ENCODE measurements around the gene CEP43.

The CEP43 gene

DNA sequence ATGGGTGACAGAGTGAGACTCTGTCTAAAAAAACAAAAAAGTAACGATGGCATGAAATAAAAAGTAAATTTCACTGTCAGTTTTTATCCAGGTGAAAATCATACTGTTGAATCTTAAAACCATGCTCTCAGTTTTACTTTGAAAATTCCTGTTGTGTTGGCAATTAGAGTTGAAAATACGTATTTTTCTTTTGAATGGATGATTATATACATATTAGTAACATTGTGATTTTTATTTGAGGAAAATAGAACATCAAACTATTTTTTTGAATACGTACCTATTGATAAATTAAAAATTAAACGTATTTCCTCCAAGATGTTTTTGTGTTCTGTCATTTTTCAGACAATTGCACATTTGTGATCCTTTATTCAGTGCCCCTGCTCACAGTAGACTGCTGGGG is 14.7 kb downstream of the CEP43 start:
- Histone ChIP-seq H3K9me3 (ENCODE audit: control insufficient read depth in 2 of 2, low read length in 2 of 2) (no peaks in the 10 kb centered on the region), H3K4me1 (ENCODE audit: control insufficient read depth, insufficient read depth, low read length) (peaks cover 2% of the 10 kb centered on the region), H3K4me3 (ENCODE audit: low read length in 2 of 2) (no peak overlapping the region), H3K36me3 (ENCODE audit: control insufficient read depth in 2 of 2, insufficient read depth in 2 of 2, low read length in 2 of 2) (peaks cover 14 to 19% of the 10 kb centered on the region in 2 donors), H3K27ac (ENCODE audit: low read length) (no peak overlapping the region), H3K27me3 (ENCODE audit: control insufficient read depth in 1 of 2, insufficient read depth in 2 of 2, low read length in 2 of 2) (no peaks in the 10 kb centered on the region), H3K9ac (ENCODE audit: low read length in 2 of 2) (no peak overlapping the region)

DNA sequence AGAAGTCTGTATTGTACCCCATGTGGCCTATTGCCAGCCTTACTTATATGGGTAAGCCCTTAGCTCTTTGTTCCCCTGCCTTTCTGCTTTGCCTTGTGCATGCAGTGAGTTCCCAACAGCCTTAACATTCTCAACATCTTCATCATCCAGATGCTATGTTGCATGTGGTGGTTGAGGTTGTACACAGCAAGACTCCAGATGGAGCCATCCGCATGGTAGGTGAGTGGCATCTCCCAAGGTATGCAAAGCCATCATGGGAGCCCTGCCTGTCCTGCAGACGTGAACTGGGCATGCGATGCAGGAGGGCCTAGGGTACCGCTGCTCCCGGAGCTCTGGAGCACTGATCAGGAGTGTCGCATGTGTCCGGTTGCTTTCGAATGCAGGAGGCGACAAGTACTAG is 16.1 kb downstream of the CEP43 start:
- Histone ChIP-seq H3K9ac (ENCODE audit: low read length in 2 of 2) (no peak overlapping the region), H3K27ac (ENCODE audit: low read length) (no peak overlapping the region), H3K9me3 (ENCODE audit: control insufficient read depth in 2 of 2, low read length in 2 of 2) (no peaks in the 10 kb centered on the region), H3K4me3 (ENCODE audit: low read length in 2 of 2) (no peak overlapping the region), H3K4me1 (ENCODE audit: control insufficient read depth, insufficient read depth, low read length) (peaks cover 2% of the 10 kb centered on the region), H3K27me3 (ENCODE audit: control insufficient read depth in 1 of 2, insufficient read depth in 2 of 2, low read length in 2 of 2) (no peaks in the 10 kb centered on the region), H3K36me3 (ENCODE audit: control insufficient read depth in 2 of 2, insufficient read depth in 2 of 2, low read length in 2 of 2) (peaks cover 12 to 19% of the 10 kb centered on the region in 2 donors)

DNA sequence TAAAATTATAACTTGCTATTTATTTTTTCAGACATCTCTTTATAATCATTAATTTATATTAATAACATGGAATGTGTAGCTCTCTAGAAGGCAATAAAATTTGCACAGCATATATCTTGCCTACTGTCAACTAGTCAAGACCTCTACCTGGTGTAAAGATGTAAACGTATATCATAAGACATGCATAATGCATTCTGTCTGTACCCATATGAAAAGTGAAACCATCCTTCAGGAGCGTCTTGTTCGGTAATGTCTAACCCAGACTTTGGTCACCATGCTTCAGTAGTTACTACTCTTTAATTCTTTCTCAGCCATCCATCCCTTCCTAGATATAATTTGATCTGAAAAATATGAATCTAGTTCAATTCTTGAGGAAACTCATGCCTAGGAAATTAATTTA is 21.0 kb downstream of the CEP43 start:
- no peak overlapping the region for H3K4me3 ChIP-seq (ENCODE audit: low read length in 2 of 2)

DNA sequence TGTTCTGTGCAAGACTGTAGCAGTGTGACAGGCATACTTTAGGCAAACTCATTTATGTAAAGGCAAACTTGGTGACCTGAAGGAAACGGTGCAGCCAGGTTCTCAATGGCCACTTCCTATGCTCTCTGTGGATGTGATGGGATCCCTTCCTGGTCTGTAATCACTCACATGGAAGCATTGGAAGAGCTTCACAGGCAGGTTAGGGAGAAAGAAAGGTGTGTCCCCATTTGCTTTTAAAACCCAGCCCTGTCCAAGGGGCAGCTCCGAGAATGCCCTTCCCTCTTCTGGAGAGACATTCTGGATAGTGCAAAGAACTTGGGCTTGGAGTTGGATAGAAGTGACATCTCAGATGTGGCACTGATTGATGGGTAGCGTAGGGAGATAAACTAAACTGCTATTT is 28.1 kb downstream of the CEP43 start:
- no peak overlapping the region for H3K9ac ChIP-seq (ENCODE audit: low read length in 2 of 2)
- H3K9me3 ChIP-seq (ENCODE audit: control insufficient read depth in 2 of 2, low read length in 2 of 2): no peaks in the 10 kb centered on the region
- no peak overlapping the region for H3K4me3 ChIP-seq (ENCODE audit: low read length in 2 of 2)
- H3K36me3 ChIP-seq (ENCODE audit: control insufficient read depth in 2 of 2, insufficient read depth in 2 of 2, low read length in 2 of 2): peaks cover 16 to 33% of the 10 kb centered on the region in 2 donors
- H3K4me1 ChIP-seq (ENCODE audit: control insufficient read depth, insufficient read depth, low read length): no peaks in the 10 kb centered on the region
- H3K27me3 ChIP-seq (ENCODE audit: control insufficient read depth in 1 of 2, insufficient read depth in 2 of 2, low read length in 2 of 2): no peaks in the 10 kb centered on the region
- no peak overlapping the region for H3K27ac ChIP-seq (ENCODE audit: low read length)

More for the DNA sequence above, 21.0 kb downstream of the CEP43 start:
- Histone ChIP-seq H3K27ac (ENCODE audit: low read length) (no peak overlapping the region), H3K9me3 (ENCODE audit: control insufficient read depth in 2 of 2, low read length in 2 of 2) (no peaks in the 10 kb centered on the region), H3K36me3 (ENCODE audit: control insufficient read depth in 2 of 2, insufficient read depth in 2 of 2, low read length in 2 of 2) (peaks cover 5 to 16% of the 10 kb centered on the region in 2 donors), H3K27me3 (ENCODE audit: control insufficient read depth in 1 of 2, insufficient read depth in 2 of 2, low read length in 2 of 2) (no peaks in the 10 kb centered on the region), H3K4me1 (ENCODE audit: control insufficient read depth, insufficient read depth, low read length) (peaks cover under 1% of the 10 kb centered on the region), H3K9ac (ENCODE audit: low read length in 2 of 2) (no peak overlapping the region)

DNA sequence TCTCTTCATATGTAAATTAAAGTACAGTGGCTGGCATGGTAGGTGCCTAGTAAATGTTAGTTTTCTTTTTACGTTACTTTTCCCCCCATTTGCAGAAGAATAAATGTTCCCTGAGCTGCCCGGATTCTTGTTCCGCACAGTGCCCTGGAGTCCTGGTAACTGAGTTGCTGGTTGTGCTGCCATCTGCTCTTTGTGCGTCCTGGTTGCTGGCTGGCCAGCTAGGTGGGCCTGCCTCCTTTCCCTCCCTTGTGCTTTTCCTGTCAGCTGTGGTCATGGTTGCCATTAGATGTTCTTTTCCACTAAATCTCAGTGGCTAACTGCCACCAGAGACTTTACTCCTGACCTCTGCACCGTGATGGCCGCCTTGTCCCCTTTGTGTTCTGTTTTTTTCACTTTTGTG is 28.6 kb downstream of the CEP43 start:
- Histone ChIP-seq H3K27ac (ENCODE audit: low read length) (no peak overlapping the region), H3K36me3 (ENCODE audit: control insufficient read depth in 2 of 2, insufficient read depth in 2 of 2, low read length in 2 of 2) (peaks cover 16 to 31% of the 10 kb centered on the region in 2 donors), H3K4me1 (ENCODE audit: control insufficient read depth, insufficient read depth, low read length) (no peaks in the 10 kb centered on the region), H3K27me3 (ENCODE audit: control insufficient read depth in 1 of 2, insufficient read depth in 2 of 2, low read length in 2 of 2) (no peaks in the 10 kb centered on the region), H3K9ac (ENCODE audit: low read length in 2 of 2) (no peak overlapping the region), H3K9me3 (ENCODE audit: control insufficient read depth in 2 of 2, low read length in 2 of 2) (no peaks in the 10 kb centered on the region), H3K4me3 (ENCODE audit: low read length in 2 of 2) (no peak overlapping the region)

DNA sequence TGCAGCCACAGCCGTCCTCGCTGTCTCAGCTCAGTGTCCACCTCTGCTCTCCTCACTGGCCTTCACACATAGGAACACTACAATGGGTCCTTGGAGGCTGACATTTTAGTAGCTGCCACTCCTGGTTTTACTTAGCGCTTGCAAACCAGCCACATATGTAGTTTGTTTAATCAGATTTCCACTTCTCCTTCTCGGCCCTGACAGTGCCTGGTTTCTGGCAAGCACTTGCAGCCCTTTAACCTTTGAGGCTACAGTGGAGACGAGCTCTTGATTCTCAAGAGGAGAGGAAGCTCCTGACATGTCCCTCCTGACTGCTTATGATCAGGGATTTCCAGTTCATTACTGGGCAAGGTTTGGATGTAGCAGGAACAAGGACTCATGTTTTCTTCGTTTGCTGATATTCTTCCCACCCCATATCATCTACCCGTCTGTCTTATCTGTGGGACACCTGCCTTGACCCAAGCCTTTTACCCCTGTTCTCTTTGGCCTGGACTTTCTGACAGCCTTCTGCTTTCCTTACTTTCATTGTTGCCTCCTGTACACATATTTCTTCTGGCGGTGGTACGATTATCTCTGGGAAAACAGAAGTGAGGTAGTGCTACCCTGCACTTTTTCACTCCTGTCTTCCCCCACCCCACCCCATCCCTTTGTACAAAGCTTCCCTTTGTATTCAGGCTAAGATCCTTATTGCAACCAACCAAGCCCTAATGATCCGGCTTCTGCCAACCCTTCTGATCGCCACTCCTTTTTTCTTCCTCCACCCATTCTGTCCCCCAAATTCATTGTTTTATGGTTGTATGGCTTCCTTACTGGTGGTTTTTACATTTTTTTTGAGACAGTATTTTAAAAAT is 31.2 kb downstream of the CEP43 start:
- Histone ChIP-seq H3K27me3 (ENCODE audit: control insufficient read depth in 1 of 2, insufficient read depth in 2 of 2, low read length in 2 of 2) (no peaks in the 10 kb centered on the region), H3K36me3 (ENCODE audit: control insufficient read depth in 2 of 2, insufficient read depth in 2 of 2, low read length in 2 of 2) (peaks cover 19 to 27% of the 10 kb centered on the region in 2 donors), H3K9me3 (ENCODE audit: control insufficient read depth in 2 of 2, low read length in 2 of 2) (no peaks in the 10 kb centered on the region), H3K27ac (ENCODE audit: low read length) (no peak overlapping the region), H3K4me3 (ENCODE audit: low read length in 2 of 2) (no peak overlapping the region), H3K4me1 (ENCODE audit: control insufficient read depth, insufficient read depth, low read length) (no peaks in the 10 kb centered on the region), H3K9ac (ENCODE audit: low read length in 2 of 2) (no peak overlapping the region)

DNA sequence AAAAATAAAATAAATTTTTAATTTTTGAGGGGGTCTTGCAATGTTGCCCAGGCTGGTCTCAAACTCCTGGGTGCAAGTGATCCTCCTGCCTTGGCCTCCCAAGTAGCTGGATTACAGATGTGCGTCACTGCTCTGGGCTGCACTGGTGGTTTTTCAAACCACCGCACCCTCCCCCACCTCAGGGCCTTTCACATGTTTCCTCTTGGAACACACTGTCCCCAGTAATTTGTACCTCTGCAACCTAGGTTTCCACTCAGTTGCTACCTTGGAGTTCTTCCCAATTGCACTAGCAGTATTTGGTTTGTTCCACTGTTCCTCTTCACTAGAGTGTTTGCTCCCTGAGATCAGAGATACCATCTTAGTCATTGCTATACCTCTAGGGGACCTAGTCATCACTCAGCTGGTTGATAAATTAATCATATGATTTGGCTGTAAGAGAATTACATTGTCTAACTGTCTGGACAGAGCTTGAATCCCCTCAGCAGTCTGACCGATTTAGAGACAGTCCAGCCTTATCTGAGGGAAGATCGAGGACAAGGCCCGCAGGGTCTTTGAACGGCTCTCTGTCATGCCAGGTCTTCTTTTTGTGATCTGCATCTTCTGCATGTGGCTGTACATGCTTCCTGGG is 32.0 kb downstream of the CEP43 start:
- H3K9ac ChIP-seq (ENCODE audit: low read length in 2 of 2): no peak overlapping the region
- no peaks in the 10 kb centered on the region for H3K27me3 ChIP-seq (ENCODE audit: control insufficient read depth in 1 of 2, insufficient read depth in 2 of 2, low read length in 2 of 2)
- no peak overlapping the region for H3K27ac ChIP-seq (ENCODE audit: low read length)
- H3K4me3 ChIP-seq (ENCODE audit: low read length in 2 of 2): no peak overlapping the region
- no peaks in the 10 kb centered on the region for H3K4me1 ChIP-seq (ENCODE audit: control insufficient read depth, insufficient read depth, low read length)
- H3K9me3 ChIP-seq (ENCODE audit: control insufficient read depth in 2 of 2, low read length in 2 of 2): no peaks in the 10 kb centered on the region
- H3K36me3 ChIP-seq (ENCODE audit: control insufficient read depth in 2 of 2, insufficient read depth in 2 of 2, low read length in 2 of 2): peaks cover 19 to 29% of the 10 kb centered on the region in 2 donors

DNA sequence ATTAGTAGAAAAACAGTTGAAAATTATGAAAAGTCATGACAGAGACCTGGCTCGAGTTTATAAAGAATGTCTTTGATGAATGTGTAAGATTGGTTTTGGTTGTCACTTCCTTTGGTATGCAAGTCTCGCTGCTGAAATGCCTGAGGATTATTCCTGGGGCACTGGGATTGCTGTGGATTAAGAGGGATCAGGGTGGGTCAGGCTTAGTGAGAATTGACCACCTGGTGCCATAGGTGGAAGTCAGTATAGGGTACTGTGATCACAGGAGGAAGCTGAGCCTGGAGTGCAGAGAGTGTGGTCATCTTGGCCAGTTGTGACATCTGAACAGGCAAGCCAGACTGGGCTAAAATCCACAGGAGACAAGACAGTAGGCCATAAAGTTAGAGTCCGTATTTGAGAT is 34.9 kb downstream of the CEP43 start:
- H3K9ac ChIP-seq (ENCODE audit: low read length in 2 of 2): no peak overlapping the region
- no peak overlapping the region for H3K27ac ChIP-seq (ENCODE audit: low read length)
- H3K36me3 ChIP-seq (ENCODE audit: control insufficient read depth in 2 of 2, insufficient read depth in 2 of 2, low read length in 2 of 2): peaks cover 13 to 19% of the 10 kb centered on the region in 2 donors
- no peaks in the 10 kb centered on the region for H3K9me3 ChIP-seq (ENCODE audit: control insufficient read depth in 2 of 2, low read length in 2 of 2)
- no peaks in the 10 kb centered on the region for H3K4me1 ChIP-seq (ENCODE audit: control insufficient read depth, insufficient read depth, low read length)
- no peaks in the 10 kb centered on the region for H3K27me3 ChIP-seq (ENCODE audit: control insufficient read depth in 1 of 2, insufficient read depth in 2 of 2, low read length in 2 of 2)
- no peak overlapping the region for H3K4me3 ChIP-seq (ENCODE audit: low read length in 2 of 2)

DNA sequence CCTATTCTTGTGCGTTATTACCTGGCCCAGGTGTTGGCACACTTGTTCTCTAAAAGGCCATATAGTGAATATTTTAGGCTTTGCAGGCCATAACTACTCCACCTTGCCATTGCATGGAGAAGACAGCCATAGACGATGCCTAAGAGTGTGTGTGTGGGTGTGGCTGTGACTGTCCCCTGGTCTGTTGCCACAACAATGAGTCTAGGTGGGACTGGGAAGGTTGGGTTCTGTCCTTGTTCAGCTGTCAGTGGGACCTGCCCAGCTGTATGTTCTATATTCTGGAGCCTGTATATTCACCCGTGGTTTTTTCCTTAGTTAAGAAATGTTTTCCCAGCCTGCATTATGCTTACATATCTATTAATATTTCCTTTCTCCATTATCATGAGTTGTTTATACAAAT is 38.6 kb downstream of the CEP43 start:
- Histone ChIP-seq H3K27ac (ENCODE audit: low read length) (no peak overlapping the region), H3K9me3 (ENCODE audit: control insufficient read depth in 2 of 2, low read length in 2 of 2) (no peaks in the 10 kb centered on the region), H3K4me1 (ENCODE audit: control insufficient read depth, insufficient read depth, low read length) (no peaks in the 10 kb centered on the region), H3K4me3 (ENCODE audit: low read length in 2 of 2) (no peak overlapping the region), H3K27me3 (ENCODE audit: control insufficient read depth in 1 of 2, insufficient read depth in 2 of 2, low read length in 2 of 2) (no peaks in the 10 kb centered on the region), H3K9ac (ENCODE audit: low read length in 2 of 2) (no peak overlapping the region), H3K36me3 (ENCODE audit: control insufficient read depth in 2 of 2, insufficient read depth in 2 of 2, low read length in 2 of 2) (peaks cover 11 to 17% of the 10 kb centered on the region in 2 donors)

DNA sequence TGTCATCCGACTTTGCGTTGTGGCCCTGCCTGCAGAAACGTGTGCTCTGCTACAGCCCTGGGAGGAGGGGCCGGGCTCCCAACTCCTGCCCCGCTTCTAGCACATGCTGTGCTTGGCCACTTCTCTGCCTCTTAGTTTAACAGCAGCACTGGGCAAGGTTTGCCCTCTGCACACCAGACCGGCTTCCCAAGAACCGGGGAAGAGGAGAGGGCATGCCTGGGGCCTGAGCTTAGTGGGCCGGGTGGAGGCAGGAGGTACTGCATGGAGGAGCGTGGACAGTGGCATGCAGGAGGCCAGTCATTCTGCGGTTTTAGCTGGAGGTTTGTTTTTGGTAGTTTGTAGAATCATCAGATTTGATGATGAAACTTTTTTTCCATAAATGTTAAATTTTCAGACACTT is 45.5 kb downstream of the CEP43 start:
- Histone ChIP-seq H3K4me1 (ENCODE audit: control insufficient read depth, insufficient read depth, low read length) (no peaks in the 10 kb centered on the region), H3K27me3 (ENCODE audit: control insufficient read depth in 1 of 2, insufficient read depth in 2 of 2, low read length in 2 of 2) (no peaks in the 10 kb centered on the region)

More for the DNA sequence above, 45.5 kb downstream of the CEP43 start:
- Histone ChIP-seq H3K9ac (ENCODE audit: low read length in 2 of 2) (no peak overlapping the region), H3K4me3 (ENCODE audit: low read length in 2 of 2) (no peak overlapping the region), H3K36me3 (ENCODE audit: control insufficient read depth in 2 of 2, insufficient read depth in 2 of 2, low read length in 2 of 2) (peaks cover 3 to 8% of the 10 kb centered on the region in 2 donors), H3K9me3 (ENCODE audit: control insufficient read depth in 2 of 2, low read length in 2 of 2) (no peaks in the 10 kb centered on the region), H3K27ac (ENCODE audit: low read length) (no peak overlapping the region)

Measured in stomach smooth muscle (tissue), 2 donors.